ENCODE measurements around the gene PMEL. TPM values are rescaled to one million over a fixed set of nuclear protein-coding genes. Genes with fewer than 3 reads are reported as not detected.

PMEL gene
- total RNA-seq, 1 donor from 2014 or later, result 0.52 TPM

- no peaks in the 10 kb centered on the region for H3K36me3 ChIP-seq (ENCODE audit: control insufficient read depth in 3 of 3, insufficient read depth in 3 of 3, low read length in 3 of 3)
- H3K9ac ChIP-seq (ENCODE audit: low read depth in 1 of 3, low read length in 3 of 3), result no peak overlapping the region
- H3K27ac ChIP-seq (ENCODE audit: low read depth, low read length), result no peak overlapping the region
- H3K4me3 ChIP-seq (ENCODE audit: low read length in 3 of 3), result no peak overlapping the region
- peaks cover 17 to 22% (median 20%) of the 10 kb centered on the region in 3 donors for H3K4me1 ChIP-seq (ENCODE audit: control insufficient read depth in 3 of 3, insufficient read depth in 3 of 3, low read length in 3 of 3)
- peaks cover 0 to 30% (median 17%) of the 10 kb centered on the region in 3 donors for H3K27me3 ChIP-seq (ENCODE audit: control insufficient read depth in 3 of 3, insufficient read depth in 3 of 3, low read length in 3 of 3)
- no peaks in the 10 kb centered on the region for H3K9me3 ChIP-seq (ENCODE audit: control insufficient read depth in 3 of 3, low read length in 3 of 3)
Measured at GRCh38 chr12:55934773-55935172, 31.1 kb downstream of the PMEL start.

- H3K27ac ChIP-seq (ENCODE audit: low read depth, low read length), result no peak overlapping the region
- H3K4me3 ChIP-seq (ENCODE audit: low read length in 3 of 3), result no peak overlapping the region
- no peaks in the 10 kb centered on the region for H3K36me3 ChIP-seq (ENCODE audit: control insufficient read depth in 3 of 3, insufficient read depth in 3 of 3, low read length in 3 of 3)
- H3K4me1 ChIP-seq (ENCODE audit: control insufficient read depth in 3 of 3, insufficient read depth in 3 of 3, low read length in 3 of 3), result peaks cover 15 to 22% (median 20%) of the 10 kb centered on the region in 3 donors
- no peaks in the 10 kb centered on the region for H3K9me3 ChIP-seq (ENCODE audit: control insufficient read depth in 3 of 3, low read length in 3 of 3)
- no peak overlapping the region for H3K9ac ChIP-seq (ENCODE audit: low read depth in 1 of 3, low read length in 3 of 3)
- peaks cover 0 to 30% (median 17%) of the 10 kb centered on the region in 3 donors for H3K27me3 ChIP-seq (ENCODE audit: control insufficient read depth in 3 of 3, insufficient read depth in 3 of 3, low read length in 3 of 3)
Measured at GRCh38 chr12:55933799-55934742, 31.8 kb downstream of the PMEL start.

- no peaks in the 10 kb centered on the region for H3K36me3 ChIP-seq (ENCODE audit: control insufficient read depth in 3 of 3, insufficient read depth in 3 of 3, low read length in 3 of 3)
- H3K9me3 ChIP-seq (ENCODE audit: control insufficient read depth in 3 of 3, low read length in 3 of 3), result no peaks in the 10 kb centered on the region
- peaks cover 0 to 30% (median 17%) of the 10 kb centered on the region in 3 donors for H3K27me3 ChIP-seq (ENCODE audit: control insufficient read depth in 3 of 3, insufficient read depth in 3 of 3, low read length in 3 of 3)
- no peak overlapping the region for H3K27ac ChIP-seq (ENCODE audit: low read depth, low read length)
- H3K4me3 ChIP-seq (ENCODE audit: low read length in 3 of 3), result no peak overlapping the region
- no peak overlapping the region for H3K9ac ChIP-seq (ENCODE audit: low read depth in 1 of 3, low read length in 3 of 3)
- peaks cover 18 to 26% (median 25%) of the 10 kb centered on the region in 3 donors for H3K4me1 ChIP-seq (ENCODE audit: control insufficient read depth in 3 of 3, insufficient read depth in 3 of 3, low read length in 3 of 3)
Measured at GRCh38 chr12:55933169-55933798, 32.6 kb downstream of the PMEL start.

- H3K36me3 ChIP-seq (ENCODE audit: control insufficient read depth in 3 of 3, insufficient read depth in 3 of 3, low read length in 3 of 3), result no peaks in the 10 kb centered on the region
- H3K27me3 ChIP-seq (ENCODE audit: control insufficient read depth in 3 of 3, insufficient read depth in 3 of 3, low read length in 3 of 3), result peaks cover 0 to 30% (median 17%) of the 10 kb centered on the region in 3 donors
- peaks cover 23 to 33% (median 29%) of the 10 kb centered on the region in 3 donors for H3K4me1 ChIP-seq (ENCODE audit: control insufficient read depth in 3 of 3, insufficient read depth in 3 of 3, low read length in 3 of 3)
- H3K9me3 ChIP-seq (ENCODE audit: control insufficient read depth in 3 of 3, low read length in 3 of 3), result no peaks in the 10 kb centered on the region
- no peak overlapping the region for H3K27ac ChIP-seq (ENCODE audit: low read depth, low read length)
- H3K9ac ChIP-seq (ENCODE audit: low read depth in 1 of 3, low read length in 3 of 3), result peak overlapping the region in 1 of 3 donors; percentile 51
- peak overlapping the region; percentile 41 to 79 (median 78) for H3K4me3 ChIP-seq (ENCODE audit: low read length in 3 of 3)
Measured at GRCh38 chr12:55932551-55932910, 33.3 kb downstream of the PMEL start.

- Histone ChIP-seq H3K9ac (ENCODE audit: low read depth in 1 of 3, low read length in 3 of 3) (peak overlapping the region; percentile 51 to 80 (median 72)), H3K4me1 (ENCODE audit: control insufficient read depth in 3 of 3, insufficient read depth in 3 of 3, low read length in 3 of 3) (peaks cover 23 to 35% (median 29%) of the 10 kb centered on the region in 3 donors), H3K36me3 (ENCODE audit: control insufficient read depth in 3 of 3, insufficient read depth in 3 of 3, low read length in 3 of 3) (peaks cover 0 to 4% (median 0%) of the 10 kb centered on the region in 3 donors), H3K27me3 (ENCODE audit: control insufficient read depth in 3 of 3, insufficient read depth in 3 of 3, low read length in 3 of 3) (peaks cover 0 to 30% (median 17%) of the 10 kb centered on the region in 3 donors), H3K9me3 (ENCODE audit: control insufficient read depth in 3 of 3, low read length in 3 of 3) (no peaks in the 10 kb centered on the region), H3K27ac (ENCODE audit: low read depth, low read length) (peak overlapping the region; percentile 12), H3K4me3 (ENCODE audit: low read length in 3 of 3) (peak overlapping the region; percentile 41 to 79 (median 78))
Measured at GRCh38 chr12:55931780-55932550, 33.9 kb downstream of the PMEL start.

GRCh38 chr12:55931317-55931779 lies 34.5 kb downstream of the PMEL start:
- Histone ChIP-seq H3K36me3 (ENCODE audit: control insufficient read depth in 3 of 3, insufficient read depth in 3 of 3, low read length in 3 of 3) (peaks cover 0 to 4% (median 0%) of the 10 kb centered on the region in 3 donors), H3K9ac (ENCODE audit: low read depth in 1 of 3, low read length in 3 of 3) (peak overlapping the region; percentile 17 to 80 (median 72)), H3K27ac (ENCODE audit: low read depth, low read length) (peak overlapping the region; percentile 12), H3K9me3 (ENCODE audit: control insufficient read depth in 3 of 3, low read length in 3 of 3) (no peaks in the 10 kb centered on the region), H3K27me3 (ENCODE audit: control insufficient read depth in 3 of 3, insufficient read depth in 3 of 3, low read length in 3 of 3) (peaks cover 0 to 30% (median 17%) of the 10 kb centered on the region in 3 donors), H3K4me3 (ENCODE audit: low read length in 3 of 3) (peak overlapping the region; percentile 41 to 78 (median 75)), H3K4me1 (ENCODE audit: control insufficient read depth in 3 of 3, insufficient read depth in 3 of 3, low read length in 3 of 3) (peaks cover 23 to 36% (median 31%) of the 10 kb centered on the region in 3 donors)

GRCh38 chr12:55930771-55931316 lies 35.0 kb downstream of the PMEL start, which contains the start of gene DGKA:
Gene DGKA (plus strand): TSS chr12:55931162. CDS start chr12:55936504, 5,342 bp downstream.
- Histone ChIP-seq H3K27me3 (ENCODE audit: control insufficient read depth in 3 of 3, insufficient read depth in 3 of 3, low read length in 3 of 3) (peaks cover 0 to 30% (median 17%) of the 10 kb centered on the region in 3 donors), H3K4me3 (ENCODE audit: low read length in 3 of 3) (peak within 1 kb of the TSS; percentile 41 to 79 (median 78)), H3K27ac (ENCODE audit: low read depth, low read length) (peak within 1 kb of the TSS; percentile 12), H3K9me3 (ENCODE audit: control insufficient read depth in 3 of 3, low read length in 3 of 3) (no peaks in the 10 kb centered on the region), H3K36me3 (ENCODE audit: control insufficient read depth in 3 of 3, insufficient read depth in 3 of 3, low read length in 3 of 3) (peaks cover 0 to 4% (median 0%) of the 10 kb centered on the region in 3 donors), H3K9ac (ENCODE audit: low read depth in 1 of 3, low read length in 3 of 3) (peak within 1 kb of the TSS; percentile 17 to 80 (median 72)), H3K4me1 (ENCODE audit: control insufficient read depth in 3 of 3, insufficient read depth in 3 of 3, low read length in 3 of 3) (peaks cover 27 to 41% (median 36%) of the 10 kb centered on the region in 3 donors)

GRCh38 chr12:55929306-55929791 lies 36.5 kb downstream of the PMEL start:
- H3K27ac ChIP-seq (ENCODE audit: low read depth, low read length), result no peak overlapping the region
- no peaks in the 10 kb centered on the region for H3K9me3 ChIP-seq (ENCODE audit: control insufficient read depth in 3 of 3, low read length in 3 of 3)
- peaks cover 0 to 4% (median 0%) of the 10 kb centered on the region in 3 donors for H3K36me3 ChIP-seq (ENCODE audit: control insufficient read depth in 3 of 3, insufficient read depth in 3 of 3, low read length in 3 of 3)
- H3K27me3 ChIP-seq (ENCODE audit: control insufficient read depth in 3 of 3, insufficient read depth in 3 of 3, low read length in 3 of 3), result peaks cover 0 to 27% (median 15%) of the 10 kb centered on the region in 3 donors
- H3K4me1 ChIP-seq (ENCODE audit: control insufficient read depth in 3 of 3, insufficient read depth in 3 of 3, low read length in 3 of 3), result peaks cover 29 to 44% (median 37%) of the 10 kb centered on the region in 3 donors
- no peak overlapping the region for H3K4me3 ChIP-seq (ENCODE audit: low read length in 3 of 3)
- H3K9ac ChIP-seq (ENCODE audit: low read depth in 1 of 3, low read length in 3 of 3), result no peak overlapping the region
